Measurements from ENCODE around the gene NRF1. TPM values are rescaled to one million over a fixed set of nuclear protein-coding genes. Genes with fewer than 3 reads are reported as not detected.

Gene NRF1
- total RNA-seq, 1 donor from 2014 or later: 6.6 TPM

- no peak for TF ChIP-seq CTCF (conservative IDR thresholded peaks at IDR 0.05; ENCODE audit: low read depth, low read length)
- no peak overlapping the region for H3K4me3 ChIP-seq (ENCODE audit: low read depth, low read length)
- no peak for DNase-seq (ENCODE audit: low read depth)
These were observed 87.2 kb downstream of the NRF1 start for GRCh38 chr7:129698516-129699418.

GRCh38 chr7:129702316-129702715, 90.8 kb downstream of the NRF1 start:
- no peak for TF ChIP-seq CTCF (conservative IDR thresholded peaks at IDR 0.05; ENCODE audit: low read depth, low read length)
- no peak for DNase-seq (ENCODE audit: low read depth)

GRCh38 chr7:129702761-129703338, 91.3 kb downstream of the NRF1 start:
- no peak for DNase-seq (ENCODE audit: low read depth)
- H3K4me3 ChIP-seq (ENCODE audit: low read depth, low read length): no peak overlapping the region
- no peak for TF ChIP-seq CTCF (conservative IDR thresholded peaks at IDR 0.05; ENCODE audit: low read depth, low read length)

More at GRCh38 chr7:129702316-129702715, 90.8 kb downstream of the NRF1 start:
- H3K4me3 ChIP-seq (ENCODE audit: low read depth, low read length): no peak overlapping the region

- H3K4me3 ChIP-seq (ENCODE audit: low read depth, low read length): no peak overlapping the region
- no peak for DNase-seq (ENCODE audit: low read depth)
These were observed 92.2 kb downstream of the NRF1 start for GRCh38 chr7:129703751-129704150.

GRCh38 chr7:129707910-129708499, 96.5 kb downstream of the NRF1 start:
- DNase-seq (ENCODE audit: low read depth): no peak
- H3K4me3 ChIP-seq (ENCODE audit: low read depth, low read length): no peak overlapping the region
- TF ChIP-seq CTCF (conservative IDR thresholded peaks at IDR 0.05; ENCODE audit: low read depth, low read length): no peak

More at GRCh38 chr7:129703751-129704150, 92.2 kb downstream of the NRF1 start:
- TF ChIP-seq CTCF (conservative IDR thresholded peaks at IDR 0.05; ENCODE audit: low read depth, low read length): no peak

GRCh38 chr7:129713544-129713943, 102.0 kb downstream of the NRF1 start:
- no peak overlapping the region for H3K4me3 ChIP-seq (ENCODE audit: low read depth, low read length)
- DNase-seq (ENCODE audit: low read depth): no peak
- TF ChIP-seq CTCF (conservative IDR thresholded peaks at IDR 0.05; ENCODE audit: low read depth, low read length): no peak
